HG03457 (cell line): ENCODE results near the gene BMP2.

Source experiments
- ATAC-seq: cut with Tn5 transposase; IDR thresholded peaks from one replicate; pipeline ENCODE4 v1.9.1; 2021; ENCODE audit warnings: moderate number of reproducible peaks; ENCODE audit not compliant: unreplicated experiment

The BMP2 gene

GRCh38 chr20:6767536-6768227, at the start of gene BMP2:
Gene BMP2 (plus strand): TSS chr20:6767686. CDS start chr20:6770127, 2,441 bp downstream.
- peak; percentile 60 for ATAC-seq

GRCh38 chr20:6718662-6719368, 48.7 kb upstream of the BMP2 start:
- no peak for ATAC-seq

DNA sequence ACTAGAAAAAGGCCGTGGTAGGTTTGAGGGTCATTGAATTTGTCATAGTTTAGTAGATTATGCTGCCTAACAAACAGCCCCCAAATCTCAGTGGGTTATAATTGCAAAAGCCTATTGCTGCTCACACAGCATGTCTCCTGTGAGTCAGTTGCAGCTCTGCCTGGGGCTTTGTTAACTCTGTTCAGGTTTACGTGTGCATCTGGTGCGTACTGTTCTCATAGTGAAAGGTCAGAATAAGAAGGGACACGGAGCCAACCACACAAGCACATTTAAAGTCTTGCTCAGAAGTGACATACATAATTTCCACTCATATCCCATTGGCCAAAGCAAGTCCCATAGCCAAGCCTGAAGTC, 48.1 kb upstream of the BMP2 start:
- ATAC-seq = no peak

- no peak for ATAC-seq
Measured at GRCh38 chr20:6726761-6727160, 40.7 kb upstream of the BMP2 start.

DNA sequence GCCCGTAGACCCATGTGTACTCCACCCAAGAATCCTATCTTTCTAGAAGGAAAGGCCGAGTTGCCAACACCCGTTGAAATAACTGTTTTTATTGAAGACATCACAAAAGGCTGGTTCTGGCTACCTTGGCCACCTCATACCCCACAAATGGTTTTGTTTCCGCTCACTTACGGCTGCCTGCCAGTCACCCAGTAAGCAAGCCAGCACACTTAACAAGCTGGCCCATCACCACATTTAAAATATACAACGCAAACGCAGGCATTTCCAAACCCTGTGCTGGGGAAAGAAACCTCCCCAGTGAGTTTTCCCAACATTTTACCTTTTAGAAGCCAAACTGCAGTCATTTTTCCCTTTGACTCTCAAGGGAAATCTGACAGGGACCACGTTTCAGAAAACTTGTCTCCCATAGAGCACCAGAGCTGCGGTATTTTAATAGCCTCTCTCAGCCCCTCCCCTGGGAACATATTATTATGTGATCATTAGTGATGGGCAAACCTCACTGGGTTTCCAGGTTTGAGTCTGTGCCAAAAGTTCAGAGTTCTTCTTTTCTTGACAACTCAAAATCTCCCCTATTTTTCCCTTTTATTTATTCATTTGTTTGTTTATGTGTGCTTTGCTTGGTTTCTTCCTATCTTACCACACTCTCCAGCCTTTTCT, 36.7 kb upstream of the BMP2 start:
- no peak for ATAC-seq

DNA sequence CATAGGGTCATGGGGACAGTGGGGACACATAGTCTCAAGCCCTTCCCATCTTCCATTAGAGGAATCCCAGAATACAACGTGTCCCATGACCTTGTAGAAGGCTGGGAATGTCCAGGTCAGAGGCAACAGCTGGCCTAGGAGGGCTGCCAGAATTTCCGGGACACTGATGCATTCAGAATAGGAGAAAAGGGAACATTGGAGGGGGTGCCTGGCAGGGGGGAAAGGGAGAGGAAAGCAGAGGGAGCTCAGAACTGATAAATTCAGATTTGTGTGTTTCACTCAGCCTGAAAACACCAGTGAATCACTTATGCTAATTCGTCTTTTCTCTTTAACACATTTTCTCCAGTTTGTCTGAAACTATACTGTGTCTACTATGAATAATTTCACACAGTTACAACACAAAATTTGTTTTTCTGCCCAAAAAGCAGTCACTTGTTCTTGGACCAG, 35.5 kb upstream of the BMP2 start:
- no peak for ATAC-seq

DNA sequence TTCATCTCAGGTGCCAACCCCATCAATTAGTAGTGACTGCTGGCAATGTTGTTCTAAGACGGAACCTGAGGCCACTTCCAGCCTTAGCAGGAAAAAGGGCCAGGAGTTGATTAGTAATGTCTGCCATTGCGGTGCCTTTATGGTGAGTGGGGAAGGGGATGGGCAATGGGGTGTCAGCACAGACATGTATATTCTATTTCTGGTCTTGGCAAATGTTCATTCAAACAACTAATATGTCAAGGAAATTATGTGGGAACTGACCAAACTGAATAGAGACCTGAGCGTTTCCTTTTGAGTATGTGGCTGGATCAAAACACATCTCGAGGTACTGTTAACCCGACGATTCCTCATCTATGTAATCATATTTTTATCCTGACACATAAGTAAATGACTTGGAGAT, 34.6 kb upstream of the BMP2 start:
- no peak for ATAC-seq

- ATAC-seq = no peak
Measured at GRCh38 chr20:6733965-6734364, 33.5 kb upstream of the BMP2 start.

GRCh38 chr20:6735942-6736845, 31.3 kb upstream of the BMP2 start:
- no peak for ATAC-seq

- ATAC-seq = no peak
Measured at GRCh38 chr20:6739406-6739805, 28.1 kb upstream of the BMP2 start.

- ATAC-seq = no peak
Measured at GRCh38 chr20:6740096-6740495, 27.4 kb upstream of the BMP2 start.

DNA sequence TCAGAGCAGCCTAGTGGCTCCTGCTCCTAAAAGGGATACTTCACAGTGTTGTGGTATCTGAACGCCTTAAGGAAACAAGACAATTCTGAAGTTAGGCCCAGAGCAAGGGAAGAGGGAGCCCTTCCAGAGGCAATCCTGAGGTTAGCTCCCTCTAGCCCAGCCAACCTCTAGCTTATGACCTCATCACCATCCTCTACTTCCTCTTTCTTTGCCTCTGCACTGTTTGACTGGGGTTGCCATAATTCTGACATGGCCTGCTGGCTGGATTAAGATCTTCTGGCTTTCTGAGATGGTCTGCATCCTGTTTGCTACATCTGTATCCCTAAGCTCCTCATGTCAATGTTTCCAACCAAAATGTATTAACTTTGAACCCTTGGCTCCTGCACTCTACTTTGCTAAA, 23.3 kb upstream of the BMP2 start:
- ATAC-seq = no peak

DNA sequence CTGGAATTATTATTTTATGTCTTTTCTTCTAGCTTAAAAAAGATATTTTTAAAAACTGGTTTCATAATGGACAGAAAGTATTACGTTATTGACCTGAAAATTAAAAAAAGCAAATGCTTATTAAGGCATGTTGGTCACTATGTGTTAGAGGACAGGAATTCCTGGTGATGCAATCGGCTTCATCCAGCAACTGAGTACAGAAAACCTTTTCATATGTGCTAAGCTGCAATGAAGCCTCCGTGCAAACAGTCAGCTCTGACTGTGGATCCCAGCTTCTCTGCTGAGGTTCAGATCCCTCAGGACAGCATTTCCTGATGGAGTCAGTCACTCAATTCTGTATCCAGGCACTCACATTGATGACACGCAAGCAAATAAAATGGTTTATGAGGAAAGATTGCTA, 22.7 kb upstream of the BMP2 start:
- ATAC-seq = no peak

DNA sequence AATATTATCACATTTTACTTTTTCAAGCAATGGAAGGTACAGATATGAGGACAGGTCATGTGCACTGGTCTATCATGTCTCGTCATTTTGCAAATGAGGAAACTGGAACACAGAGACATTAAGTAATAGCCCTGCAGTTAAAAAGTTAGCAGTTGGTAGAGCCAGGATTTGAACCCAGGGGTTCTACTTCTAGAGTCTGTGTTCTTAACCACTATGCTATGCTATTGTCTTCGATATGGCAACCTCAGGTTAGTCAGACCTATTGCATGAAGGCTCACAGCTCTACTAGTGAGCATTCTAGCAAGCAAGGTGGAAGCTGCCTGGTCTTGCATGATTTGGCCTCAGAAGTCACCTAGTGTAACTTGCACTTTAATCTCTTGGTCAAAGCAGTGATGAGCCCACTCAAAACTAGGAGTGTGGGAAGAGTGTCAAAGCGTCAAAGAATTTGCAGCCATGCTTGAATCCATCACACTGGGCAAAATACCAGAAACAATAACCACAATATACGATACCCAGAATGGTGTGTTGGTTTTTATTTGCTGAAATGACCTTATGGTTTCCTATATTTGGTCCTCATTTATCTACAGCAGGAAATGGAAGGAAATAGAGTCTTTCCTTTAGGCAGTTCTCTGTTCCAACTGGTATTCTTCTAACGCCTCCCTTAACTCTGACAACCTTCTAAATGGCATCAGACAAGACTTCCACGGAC, 20.4 kb upstream of the BMP2 start:
- peak; percentile 47 for ATAC-seq

DNA sequence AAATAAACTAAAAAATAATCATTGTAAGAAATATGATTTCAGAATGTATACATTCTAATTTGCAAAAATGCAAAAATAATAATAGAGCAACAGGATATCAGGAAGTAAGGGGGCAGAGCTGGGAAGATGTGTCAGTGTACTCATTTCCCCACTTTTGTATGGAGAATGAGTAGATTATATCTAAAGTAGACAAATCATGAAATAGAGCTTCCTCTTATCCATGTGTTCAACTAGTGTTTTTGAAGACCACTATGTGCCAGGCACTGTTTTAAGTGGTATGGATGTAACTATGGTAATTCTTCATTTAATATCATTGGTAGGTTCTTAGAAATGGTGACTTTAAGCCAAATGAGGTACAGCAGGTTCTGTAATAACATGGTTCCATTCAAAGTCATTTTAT, 17.0 kb upstream of the BMP2 start:
- ATAC-seq = no peak

DNA sequence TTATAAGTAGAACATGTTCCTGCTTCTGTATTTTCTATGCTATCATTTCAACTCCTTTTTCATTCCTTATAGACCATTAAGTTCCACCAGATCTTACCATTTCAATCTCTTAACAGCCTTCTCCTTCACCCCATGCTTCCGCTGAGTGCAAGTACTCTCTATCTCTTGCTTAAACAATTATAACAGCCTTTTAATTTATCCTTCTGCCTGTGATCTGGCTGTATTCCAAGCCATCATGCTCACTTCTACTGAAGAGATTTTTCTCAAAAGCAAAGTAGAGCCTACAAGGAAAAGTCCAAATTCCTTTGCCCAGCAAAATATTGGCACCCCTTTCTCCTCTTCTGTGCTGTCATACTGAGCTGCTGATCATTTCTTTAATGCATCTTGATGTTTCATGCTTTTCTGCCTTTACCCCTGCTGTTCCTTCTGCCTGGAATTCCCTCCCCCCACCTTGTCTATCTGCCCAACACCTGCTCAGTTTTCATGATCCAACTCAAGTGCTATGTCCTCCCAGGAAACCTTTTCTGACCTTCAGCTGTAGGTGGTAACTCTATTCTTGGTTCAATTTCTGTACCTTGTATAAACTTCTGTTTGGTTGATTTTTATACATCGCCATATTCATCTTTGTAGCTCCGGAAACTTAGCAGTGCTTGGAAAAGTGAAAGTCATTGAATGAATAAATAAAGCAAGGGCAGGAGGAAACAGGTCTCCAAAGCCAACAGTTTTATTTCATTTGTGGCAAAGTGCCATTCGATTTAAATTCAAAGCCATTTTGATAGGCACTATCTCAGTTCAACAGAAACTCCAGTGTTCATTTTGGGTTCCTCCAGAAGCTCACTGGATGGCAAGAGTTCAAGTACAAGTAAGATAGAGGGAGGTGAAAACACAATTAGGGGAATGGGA, 10.5 kb upstream of the BMP2 start:
- ATAC-seq = no peak

DNA sequence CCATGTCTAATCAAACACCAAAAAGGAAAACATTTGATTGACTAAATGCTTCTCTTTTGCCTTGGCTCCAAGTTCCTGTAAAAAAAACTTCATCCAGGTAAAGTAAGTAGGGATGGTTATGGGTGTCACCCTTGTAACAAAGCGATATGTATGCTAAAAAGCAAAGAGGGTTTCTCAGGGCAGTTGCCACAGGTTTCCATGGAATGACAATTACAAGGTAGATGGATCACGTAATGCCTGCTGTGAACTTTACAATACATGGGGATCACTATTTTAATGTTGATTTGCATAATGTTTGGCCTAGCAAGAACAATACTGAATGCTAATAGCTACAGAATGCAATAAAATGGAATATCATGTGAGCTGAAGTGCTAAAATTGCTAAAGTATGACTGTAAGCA, 2.9 kb upstream of the BMP2 start:
- ATAC-seq = no peak

DNA sequence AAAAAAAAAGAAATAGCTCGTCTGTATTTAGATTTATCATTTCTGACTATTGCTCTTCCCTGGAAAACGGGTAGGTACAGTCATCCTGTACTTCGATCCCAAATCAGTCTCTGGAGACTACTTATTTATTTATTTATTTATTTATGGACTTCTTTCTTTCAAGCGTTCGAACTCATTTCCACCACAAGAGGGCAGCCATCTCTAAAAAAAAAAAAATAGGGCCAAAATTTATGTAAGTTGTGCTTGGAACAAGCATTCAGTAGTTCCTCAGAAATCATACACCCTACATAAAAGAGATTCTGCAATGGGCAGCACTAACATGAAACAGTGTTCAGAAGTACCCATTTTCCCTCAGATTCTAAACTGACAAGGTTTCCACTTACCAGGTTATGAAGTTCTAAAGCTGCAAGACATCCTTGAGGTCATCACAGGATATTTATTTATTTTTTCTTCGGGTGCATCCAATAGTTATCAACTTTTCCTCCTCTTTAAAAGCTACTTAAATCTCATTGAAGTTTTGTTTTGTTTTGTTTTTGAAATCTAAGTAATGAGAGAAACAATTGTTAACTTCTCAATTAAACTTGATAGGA, 1.9 kb upstream of the BMP2 start:
- no peak for ATAC-seq

- no peak for ATAC-seq
Measured at GRCh38 chr20:6766433-6766832, 1.1 kb upstream of the BMP2 start.
